HT-29 (cell line): ENCODE data around the gene USP14. TPM values are rescaled to one million over a fixed set of nuclear protein-coding genes. Genes with fewer than 3 reads are reported as not detected.
"Not testable (repeated sequence)": the region's sequence is repeated elsewhere in the genome, so short reads cannot be mapped to it uniquely, and the experiment has no call there.

Experiments
- DNase-seq: peaks from one replicate; pipeline ENCODE4 v3.0.0-alpha.2; 2015; ENCODE audit warnings: low spot score
- total RNA-seq: library from RNA; depleted of rRNA; stranded (reverse); fragments of >200 nt; shearing (Covaris generic); gene quantifications from 2 replicates; pipeline ENCODE4 v1.2.3, GENCODE V29; 2014; rRNA removed

USP14 gene
- 12.3 and 13.6 TPM in 2 replicates for total RNA-seq

- DNase-seq: peak; percentile 98
These were observed at the start of gene USP14 for GRCh38 chr18:158128-159036. Gene USP14, plus strand, starts transcription at chr18:158557. Its CDS starts 142 bp downstream, at chr18:158699.

GRCh38 chr18:108665-109063 lies 49.7 kb upstream of the USP14 start:
- not testable (repeated sequence) for DNase-seq

GRCh38 chr18:109130-109921 lies 49.0 kb upstream of the USP14 start:
- peak; percentile 43 for DNase-seq

DNA sequence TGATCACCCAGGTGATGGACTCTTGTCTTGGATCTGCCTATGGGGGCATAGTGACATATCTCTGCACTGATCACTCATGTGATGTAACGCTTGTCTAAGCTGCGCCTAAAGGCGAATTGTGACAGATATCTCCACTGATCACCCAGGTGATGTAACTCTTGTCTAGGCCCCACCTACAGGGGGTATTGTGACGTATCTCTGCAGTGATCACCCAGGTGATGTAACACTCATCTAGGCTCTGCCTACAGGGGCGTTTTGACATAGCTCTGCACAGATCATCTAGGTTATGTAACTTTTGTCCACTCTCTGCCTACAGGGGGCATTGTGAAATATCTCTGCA lies 48.5 kb upstream of the USP14 start:
- DNase-seq: peak; percentile 3

DNA sequence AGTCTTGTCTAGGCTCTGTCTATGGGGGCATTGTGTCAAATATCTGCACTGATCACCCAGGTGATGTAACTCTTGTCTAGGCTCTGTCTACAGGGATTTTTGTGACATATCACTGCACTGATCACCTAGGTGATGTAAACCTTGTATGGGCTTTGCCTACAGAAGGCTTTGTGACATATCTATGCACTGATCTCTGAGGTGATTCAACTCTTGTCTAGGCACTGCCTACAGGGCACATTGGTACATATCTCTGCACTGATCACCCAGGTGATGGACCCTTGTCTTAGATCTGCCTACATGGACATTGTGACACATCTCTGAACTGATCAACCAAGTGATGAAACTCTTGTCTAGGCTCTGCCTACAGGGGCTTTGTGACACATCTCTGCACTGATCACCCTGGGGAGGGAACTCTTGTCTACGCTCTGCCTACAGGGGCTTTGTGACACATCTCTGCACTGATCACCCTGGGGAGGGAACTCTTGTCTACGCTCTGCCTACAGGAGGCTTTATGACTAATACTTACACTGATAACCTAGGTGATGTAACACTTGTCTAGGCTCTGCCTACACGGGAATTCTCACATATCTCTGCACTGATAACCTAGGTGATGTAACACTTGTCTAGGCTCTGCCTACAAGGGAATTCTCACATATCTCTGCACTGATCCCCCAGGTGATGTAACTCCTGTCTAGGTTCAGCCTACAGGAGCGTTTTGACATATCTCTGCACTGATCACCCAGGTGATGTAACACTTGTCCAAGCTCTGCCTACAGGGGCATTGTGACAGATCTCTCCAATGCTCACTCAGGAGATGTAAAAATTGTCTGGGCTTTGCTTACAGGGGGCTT lies 47.8 kb upstream of the USP14 start:
- DNase-seq: not testable (repeated sequence)

GRCh38 chr18:111306-112014 lies 46.9 kb upstream of the USP14 start:
- peak; percentile 89 for DNase-seq

GRCh38 chr18:112015-112733 lies 46.2 kb upstream of the USP14 start:
- DNase-seq: not testable (repeated sequence)

DNA sequence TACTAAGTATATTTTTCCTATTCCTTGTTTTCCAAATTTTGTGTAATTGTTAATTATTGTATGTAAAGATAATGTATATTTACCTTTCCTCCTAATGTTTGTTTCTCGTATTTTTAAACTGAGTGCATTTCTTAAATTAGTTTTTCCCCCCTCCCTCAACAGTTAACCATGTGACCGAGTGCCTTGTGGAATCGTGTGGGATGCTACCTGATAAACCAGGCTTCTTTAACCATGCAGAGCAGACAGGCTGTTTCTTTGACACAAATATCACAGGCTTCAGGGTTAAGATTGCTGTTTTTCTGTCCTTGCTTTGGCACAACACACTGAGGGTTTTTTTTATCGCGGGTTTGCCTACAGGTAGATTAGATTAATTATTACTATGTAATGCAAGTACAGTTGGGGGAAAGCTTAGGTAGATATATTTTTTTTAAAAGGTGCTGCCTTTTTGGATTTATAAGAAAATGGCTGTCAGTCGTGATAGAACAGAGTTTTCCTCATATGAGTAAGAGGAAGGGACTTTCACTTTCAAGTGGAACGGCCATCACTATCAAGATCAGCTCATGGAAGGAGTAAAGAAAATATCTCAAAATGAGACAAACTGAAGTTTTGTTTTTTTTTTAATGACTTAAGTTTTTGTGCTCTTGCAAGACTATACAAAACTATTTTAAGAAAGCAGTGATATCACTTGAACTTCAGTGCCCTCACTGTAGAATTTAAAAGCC lies 37.7 kb upstream of the USP14 start:
- DNase-seq: not testable (repeated sequence)

GRCh38 chr18:135045-135444 lies 23.3 kb upstream of the USP14 start:
- DNase-seq: no peak

- peak; percentile 23 for DNase-seq
These were observed 21.9 kb upstream of the USP14 start for GRCh38 chr18:136433-136832.

- no peak for DNase-seq
These were observed 21.0 kb upstream of the USP14 start for GRCh38 chr18:137327-137726.

GRCh38 chr18:140670-141266 lies 17.6 kb upstream of the USP14 start:
- no peak for DNase-seq

DNA sequence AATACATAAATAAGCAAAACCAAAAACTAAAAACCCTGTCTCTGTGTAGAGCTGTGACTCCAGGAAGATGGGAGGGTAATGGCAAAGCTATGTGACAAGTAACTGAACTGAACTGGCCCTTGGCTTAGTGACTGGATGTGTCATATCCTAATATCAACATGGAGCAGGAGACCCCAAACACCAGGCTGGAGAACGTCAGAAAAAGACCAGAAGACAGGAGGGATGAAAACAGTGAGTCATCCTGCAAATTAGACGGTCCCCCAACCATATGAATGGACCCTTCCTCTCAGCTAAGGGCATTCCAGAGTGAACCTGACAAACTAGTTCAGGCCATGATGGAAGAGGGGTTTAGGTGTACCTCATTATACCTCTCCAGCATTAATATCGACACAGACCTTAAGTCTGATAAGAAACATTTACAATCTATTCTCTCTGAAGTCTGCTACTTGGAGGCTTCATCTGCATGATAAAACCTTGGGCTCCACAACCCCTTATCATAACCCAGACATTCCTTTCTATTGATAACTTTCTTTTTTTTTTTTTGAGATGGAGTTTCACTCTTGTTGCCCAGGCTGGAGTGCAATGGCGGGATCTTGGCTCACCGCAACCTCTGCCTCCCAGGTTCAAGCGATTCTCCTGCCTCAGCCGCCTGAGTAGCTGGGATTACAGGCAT lies 15.6 kb upstream of the USP14 start:
- not testable (repeated sequence) for DNase-seq

GRCh38 chr18:148841-149240 lies 9.5 kb upstream of the USP14 start:
- no peak for DNase-seq

DNA sequence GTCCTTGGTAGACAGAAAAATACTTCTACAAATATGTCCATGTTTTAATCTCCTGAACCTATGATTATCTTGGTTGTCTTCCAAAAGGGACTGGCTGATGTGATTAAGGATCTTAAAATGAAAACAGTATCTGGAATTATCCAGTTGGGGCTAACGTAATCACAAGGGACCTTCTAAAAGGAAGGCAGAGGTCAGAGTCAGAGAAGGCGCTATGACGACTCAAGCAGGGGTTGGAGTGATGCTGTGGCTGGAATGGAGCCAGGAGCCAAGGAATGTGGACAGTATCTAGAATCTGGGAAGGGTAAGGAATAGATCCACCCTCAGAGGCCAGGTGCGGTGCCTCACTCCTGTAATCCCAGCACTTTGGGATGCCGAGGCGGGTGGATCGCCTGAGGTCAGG lies 4.2 kb upstream of the USP14 start:
- no peak for DNase-seq

DNA sequence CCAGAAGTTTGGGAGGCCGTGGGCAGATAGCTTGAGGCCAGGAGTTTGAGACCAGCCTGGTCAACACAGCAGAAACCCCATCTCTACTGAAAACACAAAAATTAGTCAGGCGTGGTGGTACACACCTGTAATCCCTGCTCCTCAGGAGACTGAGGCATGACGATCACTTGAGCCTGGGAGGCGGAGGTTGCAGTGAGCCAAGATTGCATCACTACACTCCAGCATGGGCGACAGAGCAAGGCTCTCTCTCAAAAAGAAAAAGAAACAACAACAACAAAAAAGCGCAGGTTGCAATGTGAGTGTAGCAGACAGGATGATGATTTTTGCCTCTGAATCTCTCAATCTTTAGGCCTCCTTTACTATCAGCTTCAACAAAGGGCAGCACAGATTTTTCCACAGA lies 2.7 kb upstream of the USP14 start:
- no peak for DNase-seq

GRCh38 chr18:156514-157230 lies 1.7 kb upstream of the USP14 start:
- no peak for DNase-seq
